ENCODE data around the gene ERAS.
"Not testable (repeated sequence)": the region's sequence is repeated elsewhere in the genome, so short reads cannot be mapped to it uniquely, and the experiment has no call there.

ERAS gene

GRCh38 chrX:48835524-48836329, 9.4 kb downstream of the ERAS start, which contains the start of gene PCSK1N:
Gene PCSK1N, minus strand, starts transcription at chrX:48835610. Its CDS starts 78 bp downstream, at chrX:48835532.
- no peak for DNase-seq

GRCh38 chrX:48839686-48840085, 13.4 kb downstream of the ERAS start:
- no peak for DNase-seq

GRCh38 chrX:48848847-48849246, 22.5 kb downstream of the ERAS start:
- DNase-seq: no peak

GRCh38 chrX:48852857-48853256, 26.5 kb downstream of the ERAS start:
- no peak for DNase-seq

- DNase-seq: not testable (repeated sequence)
Observed at GRCh38 chrX:48853494-48853893, 27.2 kb downstream of the ERAS start.

- not testable (repeated sequence) for DNase-seq
Observed at GRCh38 chrX:48854121-48854804, 27.9 kb downstream of the ERAS start.

GRCh38 chrX:48854898-48855297, 28.6 kb downstream of the ERAS start:
- no peak for DNase-seq

GRCh38 chrX:48864210-48864609, 37.9 kb downstream of the ERAS start:
- DNase-seq: no peak

- not testable (repeated sequence) for DNase-seq
Observed at GRCh38 chrX:48872017-48872416, 45.7 kb downstream of the ERAS start.

- DNase-seq: not testable (repeated sequence)
Observed at GRCh38 chrX:48876944-48877343, 50.6 kb downstream of the ERAS start.
